ENCODE results near the gene ATAD1.

DNA sequence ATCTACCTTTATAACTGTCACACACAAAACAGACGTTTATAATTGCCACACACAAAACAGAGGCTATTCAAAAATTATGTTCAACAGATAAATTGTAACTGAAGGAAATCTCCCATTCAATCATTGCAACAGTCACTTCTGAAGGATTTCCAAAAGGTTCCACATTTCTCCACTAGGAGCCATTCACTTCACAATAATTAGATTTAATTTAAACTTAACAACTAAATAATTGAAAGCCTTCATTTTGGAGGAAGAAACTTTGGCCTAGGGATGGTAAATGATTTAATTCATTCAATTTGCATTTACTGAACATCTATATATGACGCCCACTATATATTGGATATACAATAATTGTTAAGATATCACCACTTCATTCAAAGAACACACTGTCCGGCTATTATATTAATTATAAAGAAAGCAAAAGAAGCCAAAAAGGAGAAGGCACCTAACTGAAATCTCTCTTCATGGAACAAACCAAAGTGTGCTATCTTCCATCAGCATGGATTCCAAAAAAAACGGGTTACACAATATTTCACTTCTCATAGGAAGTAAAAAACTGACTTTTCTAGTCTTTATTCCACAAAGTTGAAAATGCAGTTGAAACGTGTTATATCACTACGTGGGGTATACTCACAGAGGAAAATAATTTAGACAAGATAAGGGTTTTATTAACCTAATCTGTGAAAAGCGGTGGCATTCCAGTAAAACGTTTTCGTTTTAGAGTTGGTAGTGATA is 1.7 kb downstream of the ATAD1 start:
- no peak for TF ChIP-seq SIN3A (IDR thresholded peaks at IDR 0.05; ENCODE audit: borderline replicate concordance, insufficient read depth, low read depth, low read length)
- TF ChIP-seq, protein P1, sequence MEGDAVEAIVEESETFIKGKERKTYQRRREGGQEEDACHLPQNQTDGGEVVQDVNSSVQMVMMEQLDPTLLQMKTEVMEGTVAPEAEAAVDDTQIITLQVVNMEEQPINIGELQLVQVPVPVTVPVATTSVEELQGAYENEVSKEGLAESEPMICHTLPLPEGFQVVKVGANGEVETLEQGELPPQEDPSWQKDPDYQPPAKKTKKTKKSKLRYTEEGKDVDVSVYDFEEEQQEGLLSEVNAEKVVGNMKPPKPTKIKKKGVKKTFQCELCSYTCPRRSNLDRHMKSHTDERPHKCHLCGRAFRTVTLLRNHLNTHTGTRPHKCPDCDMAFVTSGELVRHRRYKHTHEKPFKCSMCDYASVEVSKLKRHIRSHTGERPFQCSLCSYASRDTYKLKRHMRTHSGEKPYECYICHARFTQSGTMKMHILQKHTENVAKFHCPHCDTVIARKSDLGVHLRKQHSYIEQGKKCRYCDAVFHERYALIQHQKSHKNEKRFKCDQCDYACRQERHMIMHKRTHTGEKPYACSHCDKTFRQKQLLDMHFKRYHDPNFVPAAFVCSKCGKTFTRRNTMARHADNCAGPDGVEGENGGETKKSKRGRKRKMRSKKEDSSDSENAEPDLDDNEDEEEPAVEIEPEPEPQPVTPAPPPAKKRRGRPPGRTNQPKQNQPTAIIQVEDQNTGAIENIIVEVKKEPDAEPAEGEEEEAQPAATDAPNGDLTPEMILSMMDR (IDR thresholded peaks at IDR 0.05) = peak; percentile 19; the same call in 1 of the 2 replicates
- no peak for TF ChIP-seq POLR2AphosphoS5 (IDR thresholded peaks at IDR 0.05; ENCODE audit: low read depth, low read length)

All from Panc1 (cell line).